ENCODE data around the gene CD22. TPM values are rescaled to one million over a fixed set of nuclear protein-coding genes. Genes with fewer than 3 reads are reported as not detected.
"Not testable (repeated sequence)": the region's sequence is repeated elsewhere in the genome, so short reads cannot be mapped to it uniquely, and the experiment has no call there.

CD22 gene
- total RNA-seq, result 1 to 10 TPM; 2.0 to 2.6 TPM

DNA sequence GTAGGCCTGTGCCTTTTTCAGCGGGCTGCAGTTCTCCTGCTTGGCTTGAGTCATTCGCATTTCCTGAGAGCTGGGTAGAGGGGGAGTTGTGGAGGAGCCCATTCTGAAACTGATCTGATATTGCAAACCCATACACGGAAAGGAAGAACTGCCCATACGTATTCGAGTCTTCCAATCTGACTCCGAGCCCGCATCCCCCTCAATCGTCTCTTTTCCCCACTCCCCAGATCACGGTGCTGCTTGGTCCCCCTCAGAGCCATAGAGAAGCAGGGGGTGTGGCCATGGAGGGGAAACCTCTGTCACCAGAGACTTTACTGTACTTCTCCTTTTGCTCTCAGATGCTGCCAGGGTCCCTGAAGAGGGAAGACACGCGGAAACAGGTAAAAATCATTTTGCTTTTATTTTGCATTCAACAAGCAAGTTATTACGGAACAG lies at the start of gene CD22:
CD22 (plus strand) TSS at position 337 of the 435 bp plus-strand sequence. CDS start 2,854 bp downstream, outside the sequence.
- peak; percentile 29 for DNase-seq
- CTCF ChIA-PET, result no interaction called here
- H3K27ac Mint-ChIP-seq, result no peak within 1 kb of the TSS
- intact Hi-C loops (cut with micrococcal nuclease), result no loop called here
- H3K27me3 Mint-ChIP-seq (ENCODE audit: low read depth), result peaks cover 2% of the 10 kb centered on the region
- no peak within 1 kb of the TSS for H3K4me3 Mint-ChIP-seq
- no peaks in the 10 kb centered on the region for H3K36me3 Mint-ChIP-seq (ENCODE audit: low read depth)
- no peaks in the 10 kb centered on the region for H3K9me3 Mint-ChIP-seq
- H3K4me1 Mint-ChIP-seq (ENCODE audit: low read depth), result peaks cover 20% of the 10 kb centered on the region

DNA sequence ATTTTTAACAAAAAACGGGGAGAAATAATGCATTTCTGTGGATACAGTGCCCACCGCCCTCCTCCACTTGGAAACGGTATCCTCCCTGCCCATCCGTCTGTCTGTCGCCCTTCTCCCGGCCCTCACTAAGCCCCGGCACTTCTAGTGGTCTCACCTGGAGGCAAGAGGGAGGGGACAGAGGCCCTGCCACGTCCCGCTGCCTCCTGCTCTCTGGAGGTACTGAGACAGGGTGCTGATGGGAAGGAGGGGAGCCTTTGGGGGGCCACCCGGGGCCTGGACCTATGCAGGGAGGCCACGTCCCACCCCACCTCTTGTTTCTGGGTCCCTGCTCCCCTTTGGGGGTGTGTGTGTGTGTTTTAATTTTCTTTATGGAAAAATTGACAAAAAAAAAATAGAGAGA lies 49.6 kb upstream of the CD22 start:
- H3K27ac Mint-ChIP-seq, result no peak overlapping the region
- H3K36me3 Mint-ChIP-seq (ENCODE audit: low read depth), result peaks cover 4% of the 10 kb centered on the region
- intact Hi-C loops (cut with micrococcal nuclease), result no loop called here
- peaks cover 12% of the 10 kb centered on the region for H3K27me3 Mint-ChIP-seq (ENCODE audit: low read depth)
- H3K4me3 Mint-ChIP-seq, result no peak overlapping the region
- DNase-seq, result no peak
- H3K4me1 Mint-ChIP-seq (ENCODE audit: low read depth), result peaks cover 4% of the 10 kb centered on the region
- CTCF ChIA-PET, result interaction anchor here (0.6 to 0.7 kb wide), 2 partner anchors 339 to 349 kb away, joined by 3 to 4 read pairs; no protein-coding TSS in a partner anchor
- no peaks in the 10 kb centered on the region for H3K9me3 Mint-ChIP-seq

DNA sequence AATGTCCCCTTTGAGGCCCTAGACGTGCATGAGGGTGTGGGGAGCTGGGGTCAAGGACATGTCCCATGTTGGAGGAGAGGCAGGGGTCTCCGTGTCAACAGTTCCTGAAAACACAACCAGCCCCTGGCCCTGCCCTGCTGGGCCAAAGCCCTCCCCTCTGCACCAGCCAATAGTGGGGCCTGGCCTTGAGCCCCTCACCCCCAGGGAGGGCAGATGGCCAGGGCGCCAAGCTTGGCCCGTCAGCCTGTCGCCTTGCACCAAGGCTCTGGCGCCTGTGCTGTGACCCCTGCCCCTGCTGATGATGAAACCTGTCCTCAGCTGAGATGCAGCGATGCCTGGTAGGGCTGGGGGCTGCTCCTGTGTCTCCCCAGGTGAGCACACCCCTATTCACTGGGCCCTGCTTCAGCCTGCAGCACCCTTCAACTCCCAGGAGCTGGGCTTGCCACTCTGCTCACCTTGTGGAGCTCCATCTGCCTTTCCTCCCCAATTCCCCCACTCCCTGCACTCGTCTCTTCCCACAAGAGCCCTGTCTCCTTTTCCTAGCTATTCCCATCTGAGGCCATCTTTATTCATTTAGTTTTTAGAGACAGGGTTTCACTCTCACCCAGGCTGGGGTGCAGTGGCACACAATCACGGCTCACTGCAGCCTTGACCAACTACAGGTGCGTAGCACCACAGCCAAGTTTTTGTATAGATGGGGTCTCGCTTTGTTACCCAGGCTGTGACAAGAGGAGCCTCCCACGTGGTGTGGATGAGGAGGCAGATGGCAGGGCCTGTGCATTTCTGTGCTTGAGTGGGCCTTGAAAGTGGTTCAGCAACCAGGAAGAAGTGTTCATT lies 48.8 kb upstream of the CD22 start:
- CTCF ChIA-PET, result interaction anchor here (0.6 to 0.7 kb wide), 4 partner anchors 46 to 350 kb away, joined by 3 to 4 read pairs (median 3); no protein-coding TSS in a partner anchor
- H3K27me3 Mint-ChIP-seq (ENCODE audit: low read depth), result peaks cover 16% of the 10 kb centered on the region
- peaks cover 4% of the 10 kb centered on the region for H3K36me3 Mint-ChIP-seq (ENCODE audit: low read depth)
- no peaks in the 10 kb centered on the region for H3K9me3 Mint-ChIP-seq
- DNase-seq, result no peak
- H3K4me1 Mint-ChIP-seq (ENCODE audit: low read depth), result peaks cover 4% of the 10 kb centered on the region
- intact Hi-C loops (cut with micrococcal nuclease), result no loop called here
- H3K27ac Mint-ChIP-seq, result no peak overlapping the region
- H3K4me3 Mint-ChIP-seq, result no peak overlapping the region

DNA sequence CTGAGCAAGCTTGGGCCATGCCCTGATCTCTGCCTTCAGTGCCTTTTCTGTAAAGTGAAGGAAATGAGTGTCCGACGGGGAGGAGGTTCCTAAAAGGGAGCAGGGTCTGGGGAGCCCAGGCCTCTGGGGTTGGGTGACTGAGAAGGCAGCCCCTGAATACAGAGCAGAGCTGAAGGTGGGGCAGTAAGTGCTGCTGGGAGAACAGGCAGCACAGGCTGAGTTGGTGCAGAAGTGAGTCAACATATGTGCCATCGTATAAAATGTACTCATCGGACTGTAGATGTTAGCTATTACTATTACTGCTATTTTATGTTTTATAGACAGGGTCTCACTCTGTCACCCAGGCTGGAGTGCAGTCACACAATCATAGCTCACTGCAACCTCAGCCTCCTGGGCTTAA lies 47.7 kb upstream of the CD22 start:
- H3K9me3 Mint-ChIP-seq, result no peaks in the 10 kb centered on the region
- H3K4me1 Mint-ChIP-seq (ENCODE audit: low read depth), result peaks cover 4% of the 10 kb centered on the region
- no peak for DNase-seq
- H3K4me3 Mint-ChIP-seq, result no peak overlapping the region
- H3K36me3 Mint-ChIP-seq (ENCODE audit: low read depth), result peaks cover 4% of the 10 kb centered on the region
- CTCF ChIA-PET, result no interaction called here
- H3K27me3 Mint-ChIP-seq (ENCODE audit: low read depth), result peaks cover 16% of the 10 kb centered on the region
- H3K27ac Mint-ChIP-seq, result no peak overlapping the region
- intact Hi-C loops (cut with micrococcal nuclease), result no loop called here

- H3K4me1 Mint-ChIP-seq (ENCODE audit: low read depth), result peaks cover 4% of the 10 kb centered on the region
- peaks cover 16% of the 10 kb centered on the region for H3K27me3 Mint-ChIP-seq (ENCODE audit: low read depth)
- H3K36me3 Mint-ChIP-seq (ENCODE audit: low read depth), result no peaks in the 10 kb centered on the region
- H3K4me3 Mint-ChIP-seq, result no peak overlapping the region
- intact Hi-C loops (cut with micrococcal nuclease), result no loop called here
- DNase-seq, result no peak
- no peak overlapping the region for H3K27ac Mint-ChIP-seq
- CTCF ChIA-PET, result interaction anchor here (0.9 to 1.1 kb wide), 2 partner anchors 12 to 68 kb away, joined by 3 read pairs; no protein-coding TSS in a partner anchor
- H3K9me3 Mint-ChIP-seq, result no peaks in the 10 kb centered on the region
These were observed 44.6 kb upstream of the CD22 start for GRCh38 chr19:35284153-35285094.

DNA sequence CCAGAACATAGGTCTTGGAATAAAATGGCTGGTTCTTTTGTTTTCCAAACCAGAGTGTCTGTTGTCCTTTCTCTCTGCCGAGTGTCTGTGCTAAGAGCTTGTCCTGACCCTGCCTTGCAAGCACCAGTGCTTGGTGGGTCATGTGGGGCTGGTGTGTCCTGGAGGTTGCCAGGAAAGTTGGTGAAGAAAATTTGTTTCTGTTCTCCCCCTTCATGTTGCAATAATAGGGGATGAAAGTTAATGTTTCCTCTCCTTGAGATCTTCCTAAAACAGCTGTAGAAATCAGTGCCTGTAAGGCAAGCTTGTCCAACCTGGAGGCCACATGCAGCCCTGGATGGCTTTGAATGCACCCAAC lies 43.9 kb upstream of the CD22 start:
- peaks cover 4% of the 10 kb centered on the region for H3K4me1 Mint-ChIP-seq (ENCODE audit: low read depth)
- no peak overlapping the region for H3K4me3 Mint-ChIP-seq
- no peak overlapping the region for H3K27ac Mint-ChIP-seq
- H3K36me3 Mint-ChIP-seq (ENCODE audit: low read depth), result no peaks in the 10 kb centered on the region
- H3K9me3 Mint-ChIP-seq, result no peaks in the 10 kb centered on the region
- CTCF ChIA-PET, result interaction anchor here (0.9 kb wide), 1 partner anchor 68 kb away, joined by 3 read pairs; no protein-coding TSS in a partner anchor
- H3K27me3 Mint-ChIP-seq (ENCODE audit: low read depth), result peaks cover 16% of the 10 kb centered on the region
- intact Hi-C loops (cut with micrococcal nuclease), result no loop called here
- DNase-seq, result no peak

DNA sequence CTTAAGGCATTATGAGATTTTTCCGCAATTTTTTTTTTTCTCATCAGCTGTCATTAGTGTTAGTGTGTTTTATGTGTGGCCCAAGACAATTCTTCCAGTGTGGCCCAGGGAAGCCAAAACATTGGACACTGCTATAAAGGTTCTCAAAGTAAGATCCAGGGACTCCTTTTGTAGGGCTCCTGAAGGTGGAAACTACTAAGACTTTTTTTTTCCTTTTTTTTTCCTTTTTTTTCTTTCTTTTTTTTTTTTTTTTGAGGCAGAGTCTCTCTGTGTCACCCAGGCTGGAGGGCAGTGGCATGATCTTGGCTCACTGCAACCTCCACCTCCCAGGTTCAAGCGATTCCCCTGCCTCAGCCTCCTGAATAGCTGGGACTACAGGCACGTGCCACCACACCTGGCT lies 43.5 kb upstream of the CD22 start:
- H3K4me3 Mint-ChIP-seq; H3K36me3 Mint-ChIP-seq (ENCODE audit: low read depth); DNase-seq: not testable (repeated sequence)

DNA sequence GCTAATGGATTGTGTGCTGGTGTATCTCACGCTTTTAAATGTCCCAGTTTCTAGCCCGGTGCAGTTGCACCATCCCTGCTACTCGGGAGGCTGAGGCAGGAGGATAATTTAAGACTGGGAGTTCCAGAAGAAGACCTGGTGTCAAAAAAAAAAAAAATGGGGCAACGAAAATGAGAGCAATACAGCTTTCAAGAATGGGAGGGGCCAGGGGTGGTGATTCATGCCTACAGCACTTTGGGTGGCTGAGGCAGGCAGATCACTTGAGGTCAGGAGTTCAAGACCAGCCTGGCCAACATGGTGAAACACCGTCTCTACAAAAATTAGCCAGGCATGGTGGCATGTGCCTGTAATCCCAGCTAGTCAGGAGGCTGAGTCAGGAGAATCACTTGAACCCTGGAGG lies 42.9 kb upstream of the CD22 start:
- peak; percentile 29 for DNase-seq
- H3K36me3 Mint-ChIP-seq (ENCODE audit: low read depth); H3K9me3 Mint-ChIP-seq; CTCF ChIA-PET; H3K4me3 Mint-ChIP-seq; H3K27ac Mint-ChIP-seq; intact Hi-C loops (cut with micrococcal nuclease); H3K4me1 Mint-ChIP-seq (ENCODE audit: low read depth): not testable (repeated sequence)
- H3K27me3 Mint-ChIP-seq (ENCODE audit: low read depth), result peaks cover 16% of the 10 kb centered on the region

More for the DNA sequence above, 43.5 kb upstream of the CD22 start:
- intact Hi-C loops (cut with micrococcal nuclease); H3K9me3 Mint-ChIP-seq; H3K4me1 Mint-ChIP-seq (ENCODE audit: low read depth); H3K27ac Mint-ChIP-seq: not testable (repeated sequence)
- CTCF ChIA-PET, result interaction anchor here (0.9 kb wide), 1 partner anchor 67 kb away, joined by 3 read pairs; no protein-coding TSS in a partner anchor
- H3K27me3 Mint-ChIP-seq (ENCODE audit: low read depth), result peaks cover 16% of the 10 kb centered on the region

GRCh38 chr19:35287713-35288112 lies 41.3 kb upstream of the CD22 start:
- CTCF ChIA-PET, result no interaction called here
- intact Hi-C loops (cut with micrococcal nuclease), result no loop called here
- no peaks in the 10 kb centered on the region for H3K4me1 Mint-ChIP-seq (ENCODE audit: low read depth)
- H3K36me3 Mint-ChIP-seq (ENCODE audit: low read depth), result no peaks in the 10 kb centered on the region
- H3K4me3 Mint-ChIP-seq, result no peak overlapping the region
- H3K27ac Mint-ChIP-seq, result no peak overlapping the region
- no peaks in the 10 kb centered on the region for H3K9me3 Mint-ChIP-seq
- DNase-seq, result no peak
- peaks cover 12% of the 10 kb centered on the region for H3K27me3 Mint-ChIP-seq (ENCODE audit: low read depth)

DNA sequence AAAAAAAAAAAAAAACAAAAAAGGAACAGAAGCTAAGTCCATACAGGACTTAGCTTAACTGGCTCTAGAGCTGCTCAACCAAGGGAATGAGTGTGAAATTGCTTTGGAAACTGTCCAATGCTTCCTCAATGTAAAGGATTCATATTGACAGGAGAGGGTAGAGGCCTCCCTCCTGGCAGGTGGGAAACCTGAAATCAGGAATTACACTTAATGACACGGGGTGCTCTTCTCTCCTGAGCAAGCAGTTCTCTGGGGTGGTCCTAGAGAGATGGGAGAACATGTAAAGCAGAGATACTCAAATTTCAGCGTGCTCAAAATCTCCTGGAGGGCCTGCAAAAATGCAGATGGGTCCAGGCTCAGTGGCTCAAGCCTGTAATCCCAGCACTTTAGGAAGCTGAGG lies 40.7 kb upstream of the CD22 start:
- no peak for DNase-seq
- H3K27me3 Mint-ChIP-seq (ENCODE audit: low read depth), result peaks cover 6% of the 10 kb centered on the region
- H3K4me1 Mint-ChIP-seq (ENCODE audit: low read depth), result no peaks in the 10 kb centered on the region
- no peaks in the 10 kb centered on the region for H3K9me3 Mint-ChIP-seq
- H3K4me3 Mint-ChIP-seq, result no peak overlapping the region
- H3K36me3 Mint-ChIP-seq (ENCODE audit: low read depth), result no peaks in the 10 kb centered on the region
- no peak overlapping the region for H3K27ac Mint-ChIP-seq
- CTCF ChIA-PET, result no interaction called here
- intact Hi-C loops (cut with micrococcal nuclease), result no loop called here

- no peak for DNase-seq
- no peaks in the 10 kb centered on the region for H3K36me3 Mint-ChIP-seq (ENCODE audit: low read depth)
- no peaks in the 10 kb centered on the region for H3K9me3 Mint-ChIP-seq
- H3K27ac Mint-ChIP-seq, result no peak overlapping the region
- peaks cover 4% of the 10 kb centered on the region for H3K27me3 Mint-ChIP-seq (ENCODE audit: low read depth)
- intact Hi-C loops (cut with micrococcal nuclease), result no loop called here
- no peaks in the 10 kb centered on the region for H3K4me1 Mint-ChIP-seq (ENCODE audit: low read depth)
- no peak overlapping the region for H3K4me3 Mint-ChIP-seq
- CTCF ChIA-PET, result no interaction called here
These were observed 40.1 kb upstream of the CD22 start for GRCh38 chr19:35288906-35289305.

GRCh38 chr19:35290381-35291127 lies 38.4 kb upstream of the CD22 start:
- no peaks in the 10 kb centered on the region for H3K36me3 Mint-ChIP-seq (ENCODE audit: low read depth)
- CTCF ChIA-PET, result interaction anchor here (1.4 kb wide), 1 partner anchor 204 kb away, joined by 3 read pairs; no protein-coding TSS in a partner anchor
- intact Hi-C loops (cut with micrococcal nuclease), result no loop called here
- H3K27me3 Mint-ChIP-seq (ENCODE audit: low read depth), result no peaks in the 10 kb centered on the region
- H3K4me3 Mint-ChIP-seq, result no peak overlapping the region
- no peaks in the 10 kb centered on the region for H3K9me3 Mint-ChIP-seq
- H3K4me1 Mint-ChIP-seq (ENCODE audit: low read depth), result peaks cover under 1% of the 10 kb centered on the region
- H3K27ac Mint-ChIP-seq, result no peak overlapping the region
- no peak for DNase-seq
